ENCODE data around the gene CHIC2. TPM values are rescaled to one million over a fixed set of nuclear protein-coding genes. Genes with fewer than 3 reads are reported as not detected.

The CHIC2 gene
- 39.6 and 53.3 TPM in 2 replicates for total RNA-seq

DNA sequence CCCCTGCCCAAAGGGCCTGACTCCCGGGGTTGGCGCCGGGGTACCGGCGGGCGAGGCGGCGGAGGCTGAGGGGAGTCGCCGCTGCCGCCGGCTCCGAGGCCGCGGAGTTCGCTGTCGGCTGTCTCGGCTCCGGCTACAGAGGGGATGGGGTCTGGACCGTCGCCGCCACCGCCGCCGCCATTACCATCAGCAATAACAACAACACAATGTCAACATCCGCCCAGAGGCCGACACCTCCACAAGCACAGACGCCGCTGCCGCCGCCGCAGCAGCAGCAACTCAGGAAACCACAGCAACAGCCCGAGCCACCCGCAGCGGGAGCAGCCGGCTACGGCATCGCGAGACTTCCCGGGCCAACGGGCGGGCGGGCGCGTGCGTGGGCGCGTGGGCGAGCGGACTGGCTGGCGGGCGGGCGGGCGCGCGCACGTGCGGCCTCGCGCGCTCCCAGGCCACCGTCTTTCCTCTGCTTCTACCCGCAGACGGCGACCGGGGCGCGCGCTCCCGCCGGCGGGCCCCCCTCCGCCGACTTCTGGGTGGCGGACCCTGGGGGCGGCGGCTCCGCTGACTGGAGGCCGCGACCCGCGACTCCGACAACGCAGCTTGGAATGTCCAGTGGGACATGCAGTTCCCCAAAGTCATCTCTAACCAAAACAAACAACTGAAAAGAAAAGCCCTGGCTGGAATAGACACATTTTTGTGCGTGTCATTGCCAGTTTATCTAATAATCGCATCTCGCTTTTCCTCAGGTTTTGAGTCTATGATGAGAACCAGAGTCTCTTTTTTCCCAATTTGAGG, at the start of gene CHIC2:
CHIC2 (minus strand) TSS at position 289 of the 795 bp plus-strand sequence. CDS start 305 bp downstream, outside the sequence.

DNA sequence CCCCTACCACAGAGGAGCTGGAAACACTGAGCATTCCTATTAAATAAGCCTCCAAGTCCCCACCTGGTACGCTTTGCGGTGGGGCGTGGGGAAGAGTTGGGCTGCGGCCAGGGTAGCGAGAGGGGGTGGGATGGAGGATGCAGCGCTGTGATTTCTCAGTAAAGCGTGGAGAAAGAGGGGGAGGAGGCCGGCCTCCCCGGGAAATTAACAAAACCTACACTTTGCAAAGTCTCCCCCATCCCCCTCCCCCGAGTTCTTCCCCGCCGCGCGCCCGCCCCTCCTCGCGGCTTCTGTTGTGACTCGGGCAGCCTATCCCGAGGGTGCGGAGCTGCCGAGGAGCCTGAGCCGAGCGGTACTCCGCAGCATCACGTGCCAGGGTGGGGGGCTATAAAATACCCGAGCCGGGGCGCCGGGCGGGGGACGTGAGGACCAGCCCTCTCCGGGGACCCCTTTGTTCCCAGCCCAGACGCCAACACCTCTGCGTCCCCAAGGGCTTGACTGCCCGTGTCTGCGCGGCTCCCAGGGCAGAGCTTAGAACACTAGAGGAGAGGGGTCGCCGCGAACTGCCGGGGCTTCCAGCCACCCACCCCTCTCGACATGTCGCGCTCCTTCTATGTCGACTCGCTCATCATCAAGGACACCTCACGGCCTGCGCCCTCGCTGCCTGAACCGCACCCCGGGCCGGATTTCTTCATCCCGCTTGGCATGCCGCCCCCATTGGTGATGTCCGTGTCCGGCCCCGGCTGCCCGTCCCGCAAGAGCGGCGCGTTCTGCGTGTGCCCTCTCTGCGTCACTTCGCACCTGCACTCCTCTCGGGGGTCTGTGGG, 35.6 kb upstream of the CHIC2 start, which contains the start of gene GSX2:
GSX2 (plus strand) TSS at position 416 of the 827 bp plus-strand sequence; CDS start at position 598, 182 bp downstream.

Other genes starting within 250 kb of the CHIC2 start
- not detected in 2 replicates for gene GSX2, start 35.6 kb upstream of the CHIC2 start, total RNA-seq
- gene PDGFRA, start 164.7 kb upstream of the CHIC2 start, total RNA-seq = 529 and 975 TPM in 2 replicates